Chondrocyte (in vitro differentiated cells): ENCODE data around the gene HSPA6. TPM values are rescaled to one million over a fixed set of nuclear protein-coding genes. Genes with fewer than 3 reads are reported as not detected.
"Not testable (repeated sequence)": the region's sequence is repeated elsewhere in the genome, so short reads cannot be mapped to it uniquely, and the experiment has no call there.

Source experiments
- DNase-seq: peaks from one replicate; pipeline ENCODE4 v3.0.0; 2021; ENCODE audit warnings: mixed read lengths, low spot score
- H3K27ac Mint-ChIP-seq: one replicate; pipeline ENCODE4 v1.8.0; 2021; ENCODE audit warnings: mild to moderate bottlenecking, moderate library complexity, mixed read lengths; ENCODE audit not compliant: unreplicated experiment
- H3K27me3 Mint-ChIP-seq: 2 replicates; pipeline ENCODE4 v1.8.0; 2021; ENCODE audit warnings: low read depth, mixed read lengths
- H3K36me3 Mint-ChIP-seq: 2 replicates; pipeline ENCODE4 v1.8.0; 2021; ENCODE audit warnings: low read depth, mixed read lengths
- H3K4me1 Mint-ChIP-seq: 2 replicates; pipeline ENCODE4 v1.8.0; 2021; ENCODE audit warnings: low read depth, mild to moderate bottlenecking, mixed read lengths
- H3K4me3 Mint-ChIP-seq: one replicate; pipeline ENCODE4 v1.8.0; 2021; ENCODE audit warnings: mild to moderate bottlenecking, moderate library complexity, mixed read lengths; ENCODE audit not compliant: unreplicated experiment
- H3K9me3 Mint-ChIP-seq: 2 replicates; pipeline ENCODE4 v1.8.0; 2021; ENCODE audit warnings: low read depth, mixed read lengths
- total RNA-seq: library from RNA; stranded (reverse); gene quantifications from 3 replicates; pipeline ENCODE4 v1.2.1, GENCODE V29; 2021
- TF ChIP-seq, protein P1 (sequence below): fragments of 200-600 bp; sonication (generic); IDR thresholded peaks from 2 replicates; pipeline ENCODE4 v1.5.0; 2021; ENCODE audit warnings: antibody characterized with exemption, mild to moderate bottlenecking, moderate library complexity

The HSPA6 gene
- total RNA-seq, 1 donor from 2014 or later: 0.75 TPM

DNA sequence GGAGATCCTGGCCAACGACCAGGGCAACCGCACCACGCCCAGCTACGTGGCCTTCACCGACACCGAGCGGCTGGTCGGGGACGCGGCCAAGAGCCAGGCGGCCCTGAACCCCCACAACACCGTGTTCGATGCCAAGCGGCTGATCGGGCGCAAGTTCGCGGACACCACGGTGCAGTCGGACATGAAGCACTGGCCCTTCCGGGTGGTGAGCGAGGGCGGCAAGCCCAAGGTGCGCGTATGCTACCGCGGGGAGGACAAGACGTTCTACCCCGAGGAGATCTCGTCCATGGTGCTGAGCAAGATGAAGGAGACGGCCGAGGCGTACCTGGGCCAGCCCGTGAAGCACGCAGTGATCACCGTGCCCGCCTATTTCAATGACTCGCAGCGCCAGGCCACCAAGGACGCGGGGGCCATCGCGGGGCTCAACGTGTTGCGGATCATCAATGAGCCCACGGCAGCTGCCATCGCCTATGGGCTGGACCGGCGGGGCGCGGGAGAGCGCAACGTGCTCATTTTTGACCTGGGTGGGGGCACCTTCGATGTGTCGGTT, 477 bp downstream of the HSPA6 start:
- peaks cover 12% of the 10 kb centered on the region for H3K27me3 Mint-ChIP-seq
- not testable (repeated sequence) for H3K9me3 Mint-ChIP-seq, H3K36me3 Mint-ChIP-seq, H3K27ac Mint-ChIP-seq, DNase-seq, H3K4me1 Mint-ChIP-seq
- peak overlapping the region; percentile 83 for H3K4me3 Mint-ChIP-seq

DNA sequence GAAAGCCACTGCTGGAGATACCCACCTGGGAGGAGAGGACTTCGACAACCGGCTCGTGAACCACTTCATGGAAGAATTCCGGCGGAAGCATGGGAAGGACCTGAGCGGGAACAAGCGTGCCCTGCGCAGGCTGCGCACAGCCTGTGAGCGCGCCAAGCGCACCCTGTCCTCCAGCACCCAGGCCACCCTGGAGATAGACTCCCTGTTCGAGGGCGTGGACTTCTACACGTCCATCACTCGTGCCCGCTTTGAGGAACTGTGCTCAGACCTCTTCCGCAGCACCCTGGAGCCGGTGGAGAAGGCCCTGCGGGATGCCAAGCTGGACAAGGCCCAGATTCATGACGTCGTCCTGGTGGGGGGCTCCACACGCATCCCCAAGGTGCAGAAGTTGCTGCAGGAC, 981 bp downstream of the HSPA6 start:
- peaks cover 10% of the 10 kb centered on the region for H3K27me3 Mint-ChIP-seq
- not testable (repeated sequence) for H3K4me1 Mint-ChIP-seq, H3K9me3 Mint-ChIP-seq, H3K27ac Mint-ChIP-seq, H3K36me3 Mint-ChIP-seq, DNase-seq, H3K4me3 Mint-ChIP-seq

DNA sequence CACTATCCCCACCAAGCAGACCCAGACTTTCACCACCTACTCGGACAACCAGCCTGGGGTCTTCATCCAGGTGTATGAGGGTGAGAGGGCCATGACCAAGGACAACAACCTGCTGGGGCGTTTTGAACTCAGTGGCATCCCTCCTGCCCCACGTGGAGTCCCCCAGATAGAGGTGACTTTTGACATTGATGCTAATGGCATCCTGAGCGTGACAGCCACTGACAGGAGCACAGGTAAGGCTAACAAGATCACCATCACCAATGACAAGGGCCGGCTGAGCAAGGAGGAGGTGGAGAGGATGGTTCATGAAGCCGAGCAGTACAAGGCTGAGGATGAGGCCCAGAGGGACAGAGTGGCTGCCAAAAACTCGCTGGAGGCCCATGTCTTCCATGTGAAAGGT, 1.6 kb downstream of the HSPA6 start:
- not testable (repeated sequence) for DNase-seq, H3K9me3 Mint-ChIP-seq, H3K36me3 Mint-ChIP-seq, H3K4me3 Mint-ChIP-seq, H3K27me3 Mint-ChIP-seq, H3K27ac Mint-ChIP-seq, H3K4me1 Mint-ChIP-seq

DNA sequence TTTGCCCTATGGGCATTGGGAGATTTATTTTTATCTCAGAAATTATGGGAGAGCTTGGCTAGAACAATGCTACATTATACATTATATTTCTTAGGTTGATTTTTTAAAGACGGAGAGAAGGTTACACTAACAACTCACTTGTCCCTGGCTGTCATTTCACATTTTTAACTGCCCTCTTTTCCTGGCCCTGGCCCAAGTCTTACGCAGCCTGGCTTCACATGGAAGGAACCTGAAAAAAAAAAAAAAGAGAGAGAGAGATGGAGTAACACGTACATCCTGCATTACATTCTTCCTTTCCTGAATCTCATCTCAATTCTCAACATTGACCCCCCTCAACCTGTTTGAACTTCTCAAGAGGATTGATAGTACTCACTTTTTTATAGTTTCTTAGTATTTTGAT, 4.2 kb downstream of the HSPA6 start:
- Mint-ChIP-seq H3K4me1 (peaks cover 17% of the 10 kb centered on the region), H3K27me3 (peaks cover 12% of the 10 kb centered on the region)
- not testable (repeated sequence) for H3K9me3 Mint-ChIP-seq, DNase-seq, H3K27ac Mint-ChIP-seq, H3K36me3 Mint-ChIP-seq, H3K4me3 Mint-ChIP-seq

DNA sequence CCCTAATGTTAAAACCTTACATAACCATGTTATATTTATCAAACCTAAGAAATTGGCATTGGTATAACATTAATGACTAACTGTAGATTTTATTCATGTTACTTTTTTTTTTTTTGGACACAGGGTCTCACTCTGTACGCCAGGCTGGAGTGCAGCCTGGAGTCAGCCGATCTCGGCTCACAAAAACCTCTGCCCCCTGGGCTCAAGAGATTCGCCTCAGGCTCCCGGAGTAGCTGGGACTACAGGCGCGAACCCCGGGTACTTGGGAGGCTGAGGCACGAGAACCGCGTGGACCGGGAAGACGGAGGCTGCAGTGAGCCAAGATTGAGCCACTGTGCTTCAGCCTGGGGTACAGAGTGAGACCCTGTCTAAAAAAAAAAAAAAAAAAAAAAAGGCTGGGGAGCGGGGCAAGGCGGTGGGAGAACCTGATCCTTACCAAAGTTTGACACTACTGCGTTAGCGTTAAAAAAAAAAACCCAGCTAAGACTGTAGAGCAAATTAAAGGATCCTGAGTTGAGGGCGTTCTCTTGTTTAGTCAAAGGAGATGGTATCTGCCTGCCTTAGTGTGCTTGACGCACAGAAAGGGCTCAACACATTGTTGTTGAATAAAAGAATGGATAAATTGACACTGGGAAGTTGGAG, 5.2 kb downstream of the HSPA6 start:
- H3K27me3 Mint-ChIP-seq: peaks cover 12% of the 10 kb centered on the region
- not testable (repeated sequence) for H3K9me3 Mint-ChIP-seq, H3K36me3 Mint-ChIP-seq, DNase-seq
- H3K4me1 Mint-ChIP-seq: peaks cover 17% of the 10 kb centered on the region
- peak overlapping the region; percentile 91 for H3K4me3 Mint-ChIP-seq
- H3K27ac Mint-ChIP-seq: peak overlapping the region; percentile 27

DNA sequence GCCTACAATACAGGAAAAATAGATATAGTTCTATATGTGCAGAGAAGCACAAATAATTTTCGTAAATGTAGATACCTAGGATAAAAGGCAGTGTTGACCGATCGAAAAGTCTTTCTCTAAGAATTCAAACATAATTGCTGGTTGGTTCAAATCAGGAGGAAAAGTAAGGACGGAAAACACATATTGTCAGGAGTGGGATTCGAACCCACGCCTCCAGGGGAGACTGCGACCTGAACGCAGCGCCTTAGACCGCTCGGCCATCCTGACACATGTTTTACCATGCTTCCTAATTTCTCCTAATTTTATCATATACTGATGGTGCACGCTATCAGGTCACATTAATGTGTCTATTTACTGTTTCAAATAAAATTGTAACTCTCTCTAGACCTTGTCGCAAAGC, 5.8 kb downstream of the HSPA6 start:
- not testable (repeated sequence) for H3K9me3 Mint-ChIP-seq, H3K36me3 Mint-ChIP-seq, DNase-seq
- Mint-ChIP-seq H3K27me3 (peaks cover 12% of the 10 kb centered on the region), H3K4me1 (peaks cover 17% of the 10 kb centered on the region), H3K27ac (peak overlapping the region; percentile 90), H3K4me3 (peak overlapping the region; percentile 91)

DNA sequence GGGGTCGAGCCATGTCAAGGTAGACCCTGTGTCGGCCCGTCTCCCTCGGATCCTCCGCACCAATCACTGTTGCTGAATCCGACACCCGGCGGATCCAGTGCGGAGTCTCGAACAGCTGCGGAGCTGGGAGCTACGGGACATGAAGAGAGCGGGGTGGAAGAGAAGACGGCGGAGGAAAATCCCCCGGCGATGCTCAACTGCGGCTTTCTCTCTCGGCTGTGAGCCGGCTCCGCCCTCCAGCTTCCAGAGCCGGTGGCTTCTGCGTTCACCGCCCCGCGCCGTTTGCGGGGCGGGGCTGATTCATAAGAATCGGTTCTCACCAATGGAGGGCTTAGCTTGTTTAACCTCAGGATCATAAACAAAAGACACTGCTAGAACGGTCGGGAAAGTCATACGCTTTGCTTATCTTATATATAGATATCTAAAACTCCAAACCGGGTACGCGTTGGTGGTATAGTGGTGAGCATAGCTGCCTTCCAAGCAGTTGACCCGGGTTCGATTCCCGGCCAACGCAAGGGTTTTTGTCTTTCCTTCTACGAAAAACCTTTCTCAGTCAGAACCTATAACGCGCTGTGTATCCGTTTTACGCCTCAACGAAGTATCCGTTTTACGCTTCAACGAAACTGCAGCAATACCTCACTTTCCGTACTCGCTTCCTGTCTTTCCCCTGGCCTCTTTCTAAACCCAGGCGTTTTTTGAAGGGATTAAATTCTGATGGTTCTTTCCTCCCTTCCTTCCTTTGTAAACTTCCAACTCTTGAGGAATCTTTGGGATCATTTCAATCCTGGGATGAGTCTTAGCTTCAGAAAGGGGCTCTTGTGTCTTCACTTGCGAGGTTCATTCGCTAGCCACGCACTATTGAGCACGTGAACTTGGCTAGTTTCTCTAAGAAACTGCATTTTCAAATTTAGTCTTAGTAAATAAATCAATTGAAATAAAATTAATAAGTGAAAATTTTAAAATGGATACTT, 6.6 kb downstream of the HSPA6 start:
- DNase-seq, H3K9me3 Mint-ChIP-seq, H3K36me3 Mint-ChIP-seq: not testable (repeated sequence)
- H3K4me1 Mint-ChIP-seq: peaks cover 17% of the 10 kb centered on the region
- peak overlapping the region; percentile 90 for H3K27ac Mint-ChIP-seq
- H3K4me3 Mint-ChIP-seq: peak overlapping the region; percentile 91
- peaks cover 11% of the 10 kb centered on the region for H3K27me3 Mint-ChIP-seq

DNA sequence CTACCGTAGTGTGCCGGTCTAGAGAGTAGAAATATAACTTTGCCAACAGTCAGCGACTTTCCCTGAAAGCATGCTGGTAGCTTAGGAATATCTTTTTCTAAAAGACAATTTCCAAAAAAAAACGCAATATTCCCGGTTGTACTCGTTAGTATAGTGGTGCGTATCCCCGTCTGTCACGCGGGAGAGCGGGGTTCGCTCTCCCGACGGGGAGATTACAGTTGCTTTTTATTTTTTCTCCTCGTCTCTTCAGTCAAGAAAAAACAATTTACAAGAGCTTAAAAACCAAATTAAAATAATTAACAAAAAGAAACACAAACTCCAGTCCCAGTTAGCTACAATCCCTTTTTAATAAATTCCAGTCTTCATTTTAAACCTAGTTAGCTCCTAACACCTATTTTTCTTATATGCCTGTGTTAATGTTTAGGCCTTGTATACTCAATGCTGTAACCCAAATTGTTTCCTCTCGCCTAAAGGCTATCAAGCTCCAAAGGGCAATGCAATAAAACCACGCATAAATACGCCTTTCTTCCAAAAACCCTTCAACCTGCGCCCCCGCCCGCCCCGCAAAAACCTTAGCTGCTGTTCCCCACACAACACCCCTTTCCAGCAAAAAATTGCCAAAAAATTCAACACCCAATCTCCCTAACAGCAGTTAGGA, 7.8 kb downstream of the HSPA6 start:
- peaks cover 10% of the 10 kb centered on the region for H3K27me3 Mint-ChIP-seq
- H3K4me1 Mint-ChIP-seq: peaks cover 17% of the 10 kb centered on the region
- no peaks in the 10 kb centered on the region for H3K9me3 Mint-ChIP-seq
- TF ChIP-seq, protein P1, sequence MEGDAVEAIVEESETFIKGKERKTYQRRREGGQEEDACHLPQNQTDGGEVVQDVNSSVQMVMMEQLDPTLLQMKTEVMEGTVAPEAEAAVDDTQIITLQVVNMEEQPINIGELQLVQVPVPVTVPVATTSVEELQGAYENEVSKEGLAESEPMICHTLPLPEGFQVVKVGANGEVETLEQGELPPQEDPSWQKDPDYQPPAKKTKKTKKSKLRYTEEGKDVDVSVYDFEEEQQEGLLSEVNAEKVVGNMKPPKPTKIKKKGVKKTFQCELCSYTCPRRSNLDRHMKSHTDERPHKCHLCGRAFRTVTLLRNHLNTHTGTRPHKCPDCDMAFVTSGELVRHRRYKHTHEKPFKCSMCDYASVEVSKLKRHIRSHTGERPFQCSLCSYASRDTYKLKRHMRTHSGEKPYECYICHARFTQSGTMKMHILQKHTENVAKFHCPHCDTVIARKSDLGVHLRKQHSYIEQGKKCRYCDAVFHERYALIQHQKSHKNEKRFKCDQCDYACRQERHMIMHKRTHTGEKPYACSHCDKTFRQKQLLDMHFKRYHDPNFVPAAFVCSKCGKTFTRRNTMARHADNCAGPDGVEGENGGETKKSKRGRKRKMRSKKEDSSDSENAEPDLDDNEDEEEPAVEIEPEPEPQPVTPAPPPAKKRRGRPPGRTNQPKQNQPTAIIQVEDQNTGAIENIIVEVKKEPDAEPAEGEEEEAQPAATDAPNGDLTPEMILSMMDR: no peak
- H3K4me3 Mint-ChIP-seq: peak overlapping the region; percentile 91
- H3K36me3 Mint-ChIP-seq: no peaks in the 10 kb centered on the region
- DNase-seq: no peak
- H3K27ac Mint-ChIP-seq: no peak overlapping the region

DNA sequence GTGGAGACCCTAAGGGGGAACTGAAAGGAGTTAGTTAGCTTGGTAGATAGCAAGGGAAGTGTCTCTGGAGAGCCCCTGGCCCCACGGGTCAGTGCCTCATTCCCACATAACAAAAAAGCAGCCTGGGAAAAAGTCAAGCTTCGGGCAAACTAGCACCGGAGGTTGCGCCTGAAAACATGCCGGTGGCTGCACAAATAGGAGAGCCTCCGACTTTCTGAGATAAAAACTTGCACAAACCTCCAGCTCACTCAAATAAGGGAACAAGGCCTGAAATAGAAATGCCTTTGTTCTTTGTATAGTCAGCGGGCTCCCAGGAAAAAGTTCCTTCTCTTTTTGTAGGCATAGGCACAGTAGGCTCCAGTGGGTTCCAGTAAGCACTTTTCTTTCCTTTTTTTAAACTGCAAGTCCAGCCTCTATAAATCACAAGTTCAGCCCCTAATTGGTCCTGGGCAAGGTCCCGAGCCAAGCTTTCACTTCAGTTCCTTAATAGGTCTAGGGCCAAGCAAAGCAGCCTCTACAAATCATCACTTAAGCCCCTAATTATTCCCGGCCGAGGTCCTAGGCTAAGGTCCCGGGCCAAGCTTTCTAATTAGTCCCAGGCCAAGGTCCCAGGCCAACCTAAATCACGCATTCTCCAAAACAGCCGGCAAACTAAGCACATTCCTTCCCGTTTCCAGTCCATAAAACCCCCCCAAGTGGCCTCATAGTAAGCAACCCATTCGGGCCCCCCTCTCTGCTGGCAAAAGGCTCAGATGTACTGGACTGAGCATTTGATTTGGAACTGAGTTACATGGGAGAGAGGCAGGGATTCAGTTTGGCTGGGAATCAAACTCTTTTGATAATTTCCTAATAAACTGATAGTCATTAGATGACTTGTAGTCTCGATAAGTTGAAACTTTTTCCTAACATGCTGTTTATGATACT, 8.6 kb downstream of the HSPA6 start:
- DNase-seq, H3K27ac Mint-ChIP-seq, H3K9me3 Mint-ChIP-seq, H3K27me3 Mint-ChIP-seq, H3K36me3 Mint-ChIP-seq: not testable (repeated sequence)
- Mint-ChIP-seq H3K4me1 (peaks cover 17% of the 10 kb centered on the region), H3K4me3 (peak overlapping the region; percentile 91)

DNA sequence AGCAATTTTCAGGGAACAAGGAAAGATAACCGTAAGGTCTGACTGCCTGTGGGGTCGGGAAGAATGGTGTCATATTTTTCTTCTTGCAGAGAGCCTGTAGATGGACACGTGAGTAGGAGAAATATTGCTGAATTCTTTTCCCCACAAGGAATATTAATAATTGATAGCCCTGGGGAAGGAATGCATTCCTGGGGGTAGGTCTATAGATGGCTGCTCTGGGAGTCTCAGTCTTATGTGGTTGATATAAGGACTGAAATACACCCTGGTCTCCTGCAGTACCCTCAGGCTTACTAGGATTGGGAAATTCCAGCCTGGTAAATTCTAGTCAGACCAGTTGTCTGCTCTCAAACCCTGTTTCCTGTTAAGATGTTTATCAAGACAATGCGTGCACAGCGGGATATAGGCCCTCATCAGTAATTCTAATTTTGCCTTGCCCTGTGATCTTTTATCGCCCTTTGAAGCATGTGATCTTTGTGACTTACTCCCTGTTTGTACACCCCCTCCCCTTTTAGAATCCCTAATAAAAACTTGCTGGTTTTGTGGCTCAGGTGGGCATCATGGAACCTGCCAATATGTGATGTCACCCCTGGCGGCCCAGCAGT, 12.8 kb downstream of the HSPA6 start:
- Mint-ChIP-seq H3K4me1 (peaks cover 12% of the 10 kb centered on the region), H3K27me3 (peaks cover 13% of the 10 kb centered on the region)
- not testable (repeated sequence) for H3K4me3 Mint-ChIP-seq, H3K27ac Mint-ChIP-seq, H3K36me3 Mint-ChIP-seq, DNase-seq, H3K9me3 Mint-ChIP-seq
